OCI-LY3 (cell line): ENCODE measurements around the gene HOXC11.

Experiments
- CTCF ChIP-seq: fragments of 200-600, 300-600 bp; sonication (generic); IDR thresholded peaks from 2 replicates; pipeline ENCODE4 v1.5.1; 2014; ENCODE audit warnings: antibody characterized with exemption, low read length, low read depth
- EZH2phosphoT487 ChIP-seq: fragments of 200-600 bp; shearing (Covaris generic); IDR thresholded peaks from 2 replicates; pipeline ENCODE4 v1.6.1; 2018; ENCODE audit warnings: antibody characterized with exemption, mixed run types, low read depth

GRCh38 chr12:53975479-53976152 lies 2.7 kb downstream of the HOXC11 start:
- no peak for TF ChIP-seq EZH2phosphoT487
- no peak for TF ChIP-seq CTCF
